GM12892 (cell line): ENCODE data around the gene GP5. TPM values are rescaled to one million over a fixed set of nuclear protein-coding genes. Genes with fewer than 3 reads are reported as not detected.

ENCODE experiments used
- DNase-seq: peaks from one replicate; pipeline ENCODE4 v3.0.0; 2011; ENCODE audit not compliant: insufficient read length
- FAIRE-seq: peaks from 2 replicates; lab custom pipeline; 2011; peaks lifted over from hg19 to GRCh38; lab: Jason Lieb, UNC
- POLR2A ChIP-seq: IDR thresholded peaks from 2 replicates; pipeline ENCODE4 v1.6.1; 2011; ENCODE audit warnings: low read depth, low read length, control low read depth
- POLR2AphosphoS5 ChIP-seq: IDR thresholded peaks from 2 replicates; pipeline ENCODE4 v1.6.1; 2011; ENCODE audit warnings: low read depth, low read length, control low read depth
- TAF1 ChIP-seq: IDR thresholded peaks from 2 replicates; pipeline ENCODE4 v1.6.1; 2011; ENCODE audit warnings: low read depth, mild to moderate bottlenecking, control low read depth, low read length, borderline replicate concordance
- polyA plus RNA-seq: library from polyadenylated mRNA; unstranded; fragments of >200 nt; gene quantifications from one replicate; pipeline ENCODE4 v1.2.1, GENCODE V29; 2012; ENCODE audit warnings: missing spikeins, inconsistent platforms; ENCODE audit not compliant: missing spikeins

The GP5 gene
- polyA plus RNA-seq = not detected

- FAIRE-seq (no peak), DNase-seq (no peak)
- no peak for TF ChIP-seq POLR2AphosphoS5
- TF ChIP-seq POLR2A = no peak
- no peak for TF ChIP-seq TAF1
Measured at GRCh38 chr3:194399166-194399565, at the start of gene GP5. GP5 (minus strand) TSS chr3:194399266; CDS start chr3:194398282, 984 bp downstream.

- no peak for DNase-seq
- FAIRE-seq = no peak
- TF ChIP-seq POLR2A (no peak), POLR2AphosphoS5 (no peak), TAF1 (no peak)
Measured at GRCh38 chr3:194447657-194448056, 48.6 kb upstream of the GP5 start.

GRCh38 chr3:194447161-194447560 is 48.1 kb upstream of the GP5 start:
- no peak for TF ChIP-seq POLR2AphosphoS5
- TF ChIP-seq POLR2A = no peak
- FAIRE-seq = no peak
- DNase-seq = no peak

DNA sequence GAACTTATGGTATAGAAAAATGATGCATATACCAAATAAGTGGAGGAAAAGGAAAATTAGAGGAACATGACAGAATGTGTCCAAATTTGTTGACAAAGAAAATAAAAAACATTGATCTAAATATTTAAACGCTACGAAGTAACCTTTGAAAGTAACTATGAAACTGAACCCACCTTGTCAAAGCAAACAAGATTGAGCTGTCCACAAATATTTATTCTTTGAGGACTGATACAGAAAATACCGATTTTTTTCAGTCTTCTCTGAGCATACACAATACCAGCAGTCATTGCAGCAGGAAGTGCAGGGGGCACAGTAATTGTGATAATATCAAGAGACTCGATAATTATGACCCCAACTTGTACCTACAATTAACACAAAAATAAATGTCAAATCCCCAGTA is 47.7 kb upstream of the GP5 start:
- FAIRE-seq = peak; percentile 67
- TF ChIP-seq TAF1 = no peak
- TF ChIP-seq POLR2A = no peak
- TF ChIP-seq POLR2AphosphoS5 = no peak
- no peak for DNase-seq

DNA sequence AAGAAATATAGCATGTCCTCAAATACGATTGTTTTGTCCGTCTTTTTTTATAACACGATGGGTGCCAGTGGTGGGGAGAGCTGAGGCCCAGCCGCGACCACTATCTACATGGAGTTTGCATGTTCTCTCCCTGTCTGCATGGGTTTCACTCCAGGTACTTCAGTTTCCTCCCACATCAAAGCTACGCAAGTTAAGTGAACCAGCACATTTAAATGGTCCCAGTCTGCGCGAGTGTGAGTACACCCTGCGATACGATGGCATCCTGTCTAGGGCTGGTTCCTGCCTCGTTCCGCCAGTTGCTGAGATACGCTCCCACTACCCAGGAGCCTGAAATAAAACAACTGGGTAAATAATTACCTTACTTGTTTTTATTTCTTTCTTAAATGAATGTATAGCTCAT is 47.1 kb upstream of the GP5 start:
- FAIRE-seq = no peak
- no peak for DNase-seq
- TF ChIP-seq POLR2A (no peak), TAF1 (no peak), POLR2AphosphoS5 (no peak)

DNA sequence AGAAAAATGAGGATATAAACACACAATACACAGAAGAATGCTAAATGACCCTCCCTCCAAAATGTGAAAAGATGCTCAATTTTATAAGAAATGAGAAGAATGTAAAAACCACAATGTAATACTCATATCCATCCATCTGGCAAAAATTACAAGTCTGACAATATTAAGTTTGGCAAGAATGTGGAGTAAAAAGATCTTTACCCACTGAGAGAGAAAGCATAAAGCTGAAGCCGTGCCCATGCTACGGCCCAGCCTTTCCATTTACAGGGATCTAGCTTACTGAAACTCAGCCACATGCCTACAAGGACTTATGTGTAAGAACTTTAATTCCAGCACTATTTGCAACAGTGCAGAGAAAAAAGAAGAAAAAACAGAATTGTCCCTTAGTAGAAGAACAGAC is 44.8 kb upstream of the GP5 start:
- DNase-seq (no peak), FAIRE-seq (no peak)
- no peak for TF ChIP-seq POLR2AphosphoS5
- no peak for TF ChIP-seq TAF1
- no peak for TF ChIP-seq POLR2A

DNA sequence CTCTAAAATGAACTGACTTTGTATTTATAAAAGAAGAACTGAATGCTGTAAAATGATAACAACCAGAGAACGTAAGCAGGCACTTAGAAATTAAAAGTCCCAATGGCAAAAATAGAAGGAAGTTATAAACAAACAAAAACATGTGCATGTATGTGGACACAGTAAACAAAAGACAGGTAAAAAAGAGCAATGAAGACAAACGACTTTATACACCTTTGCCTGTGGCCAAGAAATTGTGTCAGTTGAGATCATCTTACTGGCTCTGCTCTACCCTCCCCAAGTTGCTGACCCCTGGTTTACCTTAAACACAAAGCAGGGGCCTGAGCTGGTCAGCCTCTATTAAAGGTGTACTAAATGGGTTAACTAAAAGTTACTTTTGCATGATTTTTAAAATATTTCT is 41.7 kb upstream of the GP5 start:
- FAIRE-seq = no peak
- DNase-seq = no peak
- TF ChIP-seq TAF1 (no peak), POLR2AphosphoS5 (no peak), POLR2A (no peak)

DNA sequence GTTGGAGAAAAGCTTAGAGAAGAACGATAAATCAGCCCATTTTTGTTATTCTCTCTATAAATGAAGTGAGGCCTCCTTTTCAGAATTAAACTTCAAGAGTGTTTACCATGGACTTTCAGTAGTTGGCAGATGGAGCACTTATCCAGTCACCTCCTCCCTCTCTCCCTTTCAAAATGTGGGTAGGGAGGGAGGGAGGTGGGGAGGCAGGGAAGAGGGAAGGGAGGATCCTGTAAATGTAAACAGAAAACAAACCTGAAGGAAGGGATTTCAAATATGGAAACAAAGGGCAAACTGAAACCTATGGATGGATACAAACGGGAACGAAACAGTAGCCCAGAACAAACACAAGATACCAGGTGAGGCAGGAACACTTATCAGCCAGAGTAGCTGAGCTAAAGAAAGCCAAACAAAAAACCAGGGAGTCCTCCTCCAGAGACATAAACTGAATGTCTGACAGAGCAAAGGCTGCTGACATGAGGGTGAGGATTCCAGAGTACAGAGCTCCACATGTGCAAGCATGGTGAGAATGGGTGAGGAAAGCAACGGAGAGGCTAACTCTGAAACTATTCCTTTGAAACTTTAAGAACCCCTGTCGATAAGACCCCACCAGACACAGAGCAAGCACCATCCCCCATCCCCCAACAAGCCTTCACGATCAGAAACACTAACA is 41.0 kb upstream of the GP5 start:
- no peak for TF ChIP-seq POLR2AphosphoS5
- DNase-seq (no peak), FAIRE-seq (no peak)

GRCh38 chr3:194434503-194434902 is 35.4 kb upstream of the GP5 start:
- no peak for TF ChIP-seq POLR2A
- no peak for TF ChIP-seq TAF1
- TF ChIP-seq POLR2AphosphoS5 = no peak
- no peak for FAIRE-seq

DNA sequence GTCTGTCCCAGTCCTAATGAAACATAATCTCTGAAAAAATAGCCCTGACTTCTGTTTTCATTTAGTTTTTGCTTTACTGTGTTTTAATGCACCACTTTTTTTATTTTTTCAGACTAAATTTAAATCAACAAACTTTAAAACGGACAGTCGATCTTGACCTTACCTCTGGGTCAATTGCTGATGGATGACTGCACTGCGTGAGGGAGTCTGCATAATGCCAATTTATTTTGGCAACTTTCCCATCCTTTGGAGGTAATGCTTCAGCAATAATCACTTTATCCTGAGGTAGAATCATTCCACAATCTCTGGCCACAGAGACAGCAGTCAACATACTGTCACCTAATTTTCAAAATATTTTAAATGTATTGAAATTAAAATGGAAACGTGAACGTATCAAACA is 32.5 kb upstream of the GP5 start:
- DNase-seq (no peak), FAIRE-seq (no peak)
- TF ChIP-seq POLR2A (no peak), TAF1 (no peak), POLR2AphosphoS5 (no peak)

More at GRCh38 chr3:194434503-194434902, 35.4 kb upstream of the GP5 start:
- no peak for DNase-seq

DNA sequence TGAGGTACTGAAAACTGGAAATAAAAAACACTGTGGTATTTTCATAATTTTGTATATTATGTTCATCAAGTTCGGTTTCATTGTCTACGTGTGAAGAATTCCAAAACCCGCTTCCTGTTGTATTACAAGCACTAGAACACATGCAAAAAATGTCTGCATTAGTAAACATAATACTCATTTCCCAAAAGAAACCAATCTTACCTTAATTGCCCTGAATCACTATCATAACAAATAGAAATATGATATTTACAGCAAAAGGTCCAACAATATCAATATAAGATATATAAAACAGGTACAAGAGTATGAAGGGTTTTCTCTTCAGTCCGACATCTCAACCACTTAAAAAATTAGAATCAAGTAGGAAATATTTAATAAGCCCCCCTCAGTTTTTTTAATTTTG is 26.3 kb upstream of the GP5 start:
- TF ChIP-seq POLR2AphosphoS5 = no peak
- FAIRE-seq = no peak
- DNase-seq = no peak

- no peak for TF ChIP-seq POLR2A
- TF ChIP-seq POLR2AphosphoS5 = no peak
- TF ChIP-seq TAF1 = no peak
- FAIRE-seq (no peak), DNase-seq (no peak)
Measured at GRCh38 chr3:194424953-194425352, 25.9 kb upstream of the GP5 start.
